GM23248 (cell line): ENCODE measurements around the gene CDH13.

ENCODE experiments used
- EZH2 ChIP-seq: fragments of 200-600 bp; sonication (generic); IDR thresholded peaks from 2 replicates; pipeline ENCODE4 v1.6.1; 2018; ENCODE audit warnings: antibody characterized with exemption, mild to moderate bottlenecking; ENCODE audit not compliant: insufficient read depth, poor library complexity, severe bottlenecking
- EZH2phosphoT487 ChIP-seq: fragments of 200-600 bp; sonication (generic); IDR thresholded peaks from 2 replicates; pipeline ENCODE4 v1.6.1; 2018; ENCODE audit warnings: antibody characterized with exemption, moderate library complexity, mild to moderate bottlenecking, low read depth; ENCODE audit not compliant: insufficient read depth

DNA sequence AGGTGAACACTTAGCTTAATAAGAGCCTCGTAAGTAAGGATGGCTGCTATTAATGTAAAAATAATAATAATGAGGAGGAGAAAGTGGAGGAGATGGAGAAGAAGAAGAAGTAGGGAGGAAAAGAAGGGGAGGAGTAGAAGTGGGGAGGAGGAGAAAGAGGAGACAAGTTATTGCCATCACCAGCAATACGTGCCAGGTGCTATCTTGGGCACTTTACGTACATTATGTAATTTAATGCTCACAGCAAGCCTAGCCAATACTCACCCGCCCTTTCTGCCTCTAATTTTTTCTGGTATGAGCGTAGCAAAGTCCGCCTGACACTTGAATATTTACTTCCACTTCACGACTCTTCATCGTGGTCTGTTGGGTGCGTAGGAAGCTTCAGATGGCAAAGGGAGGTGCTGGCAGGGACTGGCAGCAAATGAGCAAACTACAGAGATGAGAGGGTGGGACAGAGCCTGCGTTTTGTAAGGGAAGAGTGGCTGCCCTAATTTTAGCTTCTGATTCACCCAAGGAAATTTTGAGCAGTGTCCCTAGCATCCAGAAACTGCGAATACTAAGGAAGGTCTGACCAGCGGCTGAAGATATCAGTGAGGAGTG, 42.1 kb upstream of the CDH13 start:
- TF ChIP-seq EZH2phosphoT487 (no peak), EZH2 (no peak)
